Natural killer cell (primary cell): ENCODE data around the gene TMED6. TPM values are rescaled to one million over a fixed set of nuclear protein-coding genes. Genes with fewer than 3 reads are reported as not detected.

Experiments used
- ATAC-seq, 3 donors: fragments of 150-1000 bp in 2 of 3; fragments of 200-7000 bp in 1 of 3; cut with Tn5 transposase; 1 replicate in 1 of 3; 2 replicates in 2 of 3; pipeline ENCODE4 v1.10.0; 2021; ENCODE audit warnings: mild to moderate bottlenecking in 2 of 3, moderate library complexity in 2 of 3
- DNase-seq, 2 donors: peaks; one replicate each; pipeline versions ENCODE4 v3.0.0 to v3.0.0-alpha.2; 2013 to 2021; ENCODE audit warnings: mixed read lengths in 1 of 2
- H3K27ac ChIP-seq: one replicate; pipeline ENCODE4 v1.5.1; 2013; ENCODE audit warnings: mild to moderate bottlenecking, low read length
- H3K27me3 ChIP-seq: one replicate; pipeline ENCODE4 v1.6.1; 2013; ENCODE audit warnings: low read length; ENCODE audit not compliant: control insufficient read depth, insufficient read depth
- H3K36me3 ChIP-seq: one replicate; pipeline ENCODE4 v1.6.1; 2013; ENCODE audit warnings: low read length; ENCODE audit not compliant: control insufficient read depth, insufficient read depth
- H3K4me1 ChIP-seq: one replicate; pipeline ENCODE4 v1.6.1; 2013; ENCODE audit warnings: low read length; ENCODE audit not compliant: control insufficient read depth, insufficient read depth
- H3K4me3 ChIP-seq: one replicate; pipeline ENCODE4 v1.5.1; 2013; ENCODE audit warnings: low read length
- H3K9me3 ChIP-seq: one replicate; pipeline ENCODE4 v1.6.1; 2013; ENCODE audit warnings: low read length; ENCODE audit not compliant: control insufficient read depth, insufficient read depth
- H3K27ac Mint-ChIP-seq, 2 donors: one replicate each; pipeline ENCODE4 v1.8.0; 2022; ENCODE audit warnings: mild to moderate bottlenecking in 2 of 2, mixed read lengths in 2 of 2, moderate library complexity in 1 of 2
- H3K27me3 Mint-ChIP-seq, 2 donors: one replicate each; pipeline ENCODE4 v1.8.0; 2022; ENCODE audit warnings: low read depth in 2 of 2, mixed read lengths in 2 of 2
- H3K36me3 Mint-ChIP-seq: one replicate; pipeline ENCODE4 v1.8.0; 2022; ENCODE audit warnings: mixed read lengths
- H3K4me1 Mint-ChIP-seq, 2 donors: one replicate each; pipeline ENCODE4 v1.8.0; 2022; ENCODE audit warnings: mixed read lengths in 2 of 2
- H3K4me3 Mint-ChIP-seq: one replicate; pipeline ENCODE4 v1.8.0; 2022; ENCODE audit warnings: mild to moderate bottlenecking, moderate library complexity, mixed read lengths
- H3K9me3 Mint-ChIP-seq, 2 donors: one replicate each; pipeline ENCODE4 v1.8.0; 2022; ENCODE audit warnings: mixed read lengths in 2 of 2
- CTCF ChIP-seq: fragments of 200-600 bp; IDR thresholded peaks from one replicate; pipeline ENCODE4 v1.8.0; 2022; ENCODE audit warnings: antibody characterized with exemption
- WGBS: methylation state at CpG from one replicate; pipeline ENCODE4 v1.1.7; 2013; ENCODE audit warnings: missing lambda C conversion rate; ENCODE audit not compliant: insufficient coverage; 5-methylcytosine and 5-hydroxymethylcytosine counted together
- intact Hi-C: fragments of 100-400 bp; cut with micrococcal nuclease; formaldehyde crosslinking; loops from one replicate; pipeline ENCODE4 v1.14.2; 2022
- total RNA-seq, 4 donors: library from RNA; stranded (reverse); fragments of 120-200 nt in 1 of 4; gene quantifications; one replicate each; pipeline versions ENCODE4 v1.2.3 to v1.2.4, GENCODE V29; 2013 to 2022

The TMED6 gene
- total RNA-seq = 1 to 10 TPM; 1.4 to 1.8 (median 1.6) TPM
- total RNA-seq (2013) = 2.3 TPM

- Mint-ChIP-seq H3K9me3 (no peaks in the 10 kb centered on the region), H3K27me3 (no peaks in the 10 kb centered on the region), H3K36me3 (peaks cover 7% of the 10 kb centered on the region), H3K4me1 (peaks cover 0 to 4% of the 10 kb centered on the region in 2 donors), H3K27ac (no peak within 1 kb of the TSS), H3K4me3 (no peak within 1 kb of the TSS)
- Histone ChIP-seq H3K4me1 (peaks cover 4% of the 10 kb centered on the region), H3K9me3 (no peaks in the 10 kb centered on the region), H3K27ac (no peak within 1 kb of the TSS), H3K27me3 (no peaks in the 10 kb centered on the region), H3K4me3 (no peak within 1 kb of the TSS), H3K36me3 (peaks cover 23% of the 10 kb centered on the region)
- DNase-seq (no peak), ATAC-seq (no peak)
- intact Hi-C loops = no loop called here
- no peak for TF ChIP-seq CTCF
- WGBS = 97% methylated on average over 12 of the region's 12 CpGs
These were observed at the start of gene TMED6 for GRCh38 chr16:69351309-69352027. Gene TMED6 (minus strand): TSS chr16:69351786. CDS start chr16:69351753, 33 bp downstream.

- Mint-ChIP-seq H3K27ac (no peak overlapping the region), H3K4me3 (no peak overlapping the region), H3K4me1 (peaks cover 5 to 7% of the 10 kb centered on the region in 2 donors), H3K27me3 (peaks cover 0 to 2% of the 10 kb centered on the region in 2 donors), H3K9me3 (no peaks in the 10 kb centered on the region), H3K36me3 (no peaks in the 10 kb centered on the region)
- Histone ChIP-seq H3K4me3 (no peak overlapping the region), H3K36me3 (no peaks in the 10 kb centered on the region), H3K27me3 (no peaks in the 10 kb centered on the region), H3K4me1 (no peaks in the 10 kb centered on the region), H3K27ac (no peak overlapping the region), H3K9me3 (no peaks in the 10 kb centered on the region)
- WGBS = 61% methylated on average over 3 of the region's 3 CpGs
- TF ChIP-seq CTCF = no peak
- ATAC-seq (no peak), DNase-seq (no peak)
- intact Hi-C loops = loop anchor here (10.0 kb wide), 2 partner anchors 65 to 215 kb away; no protein-coding TSS in a partner anchor
These were observed 47.8 kb upstream of the TMED6 start for GRCh38 chr16:69399361-69399760.

GRCh38 chr16:69397821-69398521 lies 46.4 kb upstream of the TMED6 start:
- no peaks in the 10 kb centered on the region for H3K9me3 Mint-ChIP-seq
- Histone ChIP-seq H3K4me3 (no peak overlapping the region), H3K27ac (no peak overlapping the region), H3K36me3 (no peaks in the 10 kb centered on the region), H3K9me3 (no peaks in the 10 kb centered on the region), H3K4me1 (no peaks in the 10 kb centered on the region), H3K27me3 (no peaks in the 10 kb centered on the region)
- ATAC-seq = no peak
- no peaks in the 10 kb centered on the region for H3K36me3 Mint-ChIP-seq
- 79% methylated on average over 6 of the region's 6 CpGs for WGBS
- peak overlapping the region in 1 of 2 donors; percentile 48 for H3K27ac Mint-ChIP-seq
- DNase-seq = no peak
- H3K4me1 Mint-ChIP-seq = peaks cover 5 to 7% of the 10 kb centered on the region in 2 donors
- no peaks in the 10 kb centered on the region for H3K27me3 Mint-ChIP-seq
- intact Hi-C loops = loop anchor here (10.0 kb wide), 2 partner anchors 67 to 217 kb away; no protein-coding TSS in a partner anchor
- TF ChIP-seq CTCF = no peak
- no peak overlapping the region for H3K4me3 Mint-ChIP-seq
